ENCODE measurements around the gene CXCR6. TPM values are rescaled to one million over a fixed set of nuclear protein-coding genes. Genes with fewer than 3 reads are reported as not detected.

CXCR6 gene
- total RNA-seq, 2 donors from 2014 or later, result 0.96 to 1.2 TPM

DNA sequence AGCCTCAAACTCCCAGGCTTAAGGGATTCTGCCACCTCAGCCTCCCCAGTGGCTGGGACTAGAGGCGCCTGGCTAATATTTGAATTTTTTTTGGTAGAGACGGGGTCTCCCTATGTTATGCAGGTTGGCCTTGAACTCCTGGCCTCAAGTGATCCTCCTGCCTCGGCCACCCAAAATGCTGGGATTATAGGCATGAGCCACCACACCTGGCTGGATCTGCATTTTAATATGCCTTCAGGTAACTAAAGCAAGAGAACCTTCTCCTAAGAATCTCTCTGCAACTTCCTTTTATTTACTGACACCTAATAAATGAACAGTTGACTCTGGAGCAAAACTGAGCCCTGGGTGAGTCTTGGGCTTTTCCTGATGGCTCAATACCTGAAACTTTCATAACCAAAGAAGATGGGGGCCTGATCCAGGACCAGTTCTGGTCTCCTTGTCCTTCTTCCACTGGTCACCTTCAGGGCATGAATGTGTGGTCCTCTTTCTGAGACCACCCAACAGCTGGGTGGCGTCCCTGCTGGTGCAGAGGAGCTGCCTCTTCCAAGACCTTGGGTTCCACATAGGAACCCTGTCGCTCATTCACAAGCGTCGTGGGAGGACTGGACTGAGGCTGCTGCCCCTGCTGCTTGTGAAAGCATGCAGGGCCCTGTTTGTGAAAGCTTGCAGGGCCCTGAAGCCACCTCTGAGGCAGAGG, 28.8 kb upstream of the CXCR6 start:
- Histone ChIP-seq H3K4me1 (replicated peaks) (no peaks in the 10 kb centered on the region), H3K36me3 (no peaks in the 10 kb centered on the region), H3K27ac (no peak overlapping the region), H3K4me3 (no peak overlapping the region), H3K9me3 (no peaks in the 10 kb centered on the region), H3K27me3 (replicated peaks; ENCODE audit: insufficient read depth) (no peaks in the 10 kb centered on the region)
- intact Hi-C loops (cut with DNase I), result no loop called here
- TF ChIP-seq POLR2AphosphoS5 (IDR thresholded peaks at IDR 0.05), result no peak
- no peak for TF ChIP-seq POLR2A (IDR thresholded peaks at IDR 0.05)
- TF ChIP-seq, protein P1, sequence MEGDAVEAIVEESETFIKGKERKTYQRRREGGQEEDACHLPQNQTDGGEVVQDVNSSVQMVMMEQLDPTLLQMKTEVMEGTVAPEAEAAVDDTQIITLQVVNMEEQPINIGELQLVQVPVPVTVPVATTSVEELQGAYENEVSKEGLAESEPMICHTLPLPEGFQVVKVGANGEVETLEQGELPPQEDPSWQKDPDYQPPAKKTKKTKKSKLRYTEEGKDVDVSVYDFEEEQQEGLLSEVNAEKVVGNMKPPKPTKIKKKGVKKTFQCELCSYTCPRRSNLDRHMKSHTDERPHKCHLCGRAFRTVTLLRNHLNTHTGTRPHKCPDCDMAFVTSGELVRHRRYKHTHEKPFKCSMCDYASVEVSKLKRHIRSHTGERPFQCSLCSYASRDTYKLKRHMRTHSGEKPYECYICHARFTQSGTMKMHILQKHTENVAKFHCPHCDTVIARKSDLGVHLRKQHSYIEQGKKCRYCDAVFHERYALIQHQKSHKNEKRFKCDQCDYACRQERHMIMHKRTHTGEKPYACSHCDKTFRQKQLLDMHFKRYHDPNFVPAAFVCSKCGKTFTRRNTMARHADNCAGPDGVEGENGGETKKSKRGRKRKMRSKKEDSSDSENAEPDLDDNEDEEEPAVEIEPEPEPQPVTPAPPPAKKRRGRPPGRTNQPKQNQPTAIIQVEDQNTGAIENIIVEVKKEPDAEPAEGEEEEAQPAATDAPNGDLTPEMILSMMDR (IDR thresholded peaks at IDR 0.05), result no peak
- 96% methylated on average over 7 of the region's 7 CpGs for WGBS
- DNase-seq (ENCODE audit: low spot score), result no peak

DNA sequence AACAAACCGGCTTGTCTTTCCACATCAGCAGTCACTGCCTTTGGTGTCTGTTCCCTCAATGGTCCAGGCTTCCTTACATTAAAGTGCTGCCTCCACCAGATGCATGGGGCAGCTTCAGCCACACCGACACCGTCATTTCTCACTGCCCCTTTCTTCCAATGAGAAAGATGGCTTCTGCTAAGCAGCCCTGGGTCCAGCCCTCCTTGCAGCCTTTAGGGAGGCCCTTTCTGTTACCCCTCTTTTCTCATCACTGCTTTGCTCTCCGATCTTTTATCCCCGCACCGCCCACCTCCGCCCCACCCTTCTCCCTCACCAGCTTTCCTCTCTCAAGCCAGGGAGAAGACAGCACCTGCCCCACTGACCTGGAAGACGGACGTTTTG, 28.2 kb upstream of the CXCR6 start:
- Histone ChIP-seq H3K4me1 (replicated peaks) (no peaks in the 10 kb centered on the region), H3K27ac (no peak overlapping the region), H3K4me3 (no peak overlapping the region), H3K9me3 (no peaks in the 10 kb centered on the region), H3K36me3 (no peaks in the 10 kb centered on the region), H3K27me3 (replicated peaks; ENCODE audit: insufficient read depth) (no peaks in the 10 kb centered on the region)
- WGBS, result 93% methylated on average over 9 of the region's 9 CpGs
- TF ChIP-seq, protein P1 (IDR thresholded peaks at IDR 0.05), result no peak
- no peak for TF ChIP-seq POLR2AphosphoS5 (IDR thresholded peaks at IDR 0.05)
- TF ChIP-seq POLR2A (IDR thresholded peaks at IDR 0.05), result no peak
- no peak for DNase-seq (ENCODE audit: low spot score)
- intact Hi-C loops (cut with DNase I), result no loop called here

GRCh38 chr3:45915518-45916231, 27.6 kb upstream of the CXCR6 start:
- no peak for DNase-seq (ENCODE audit: low spot score)
- Histone ChIP-seq H3K9me3 (no peaks in the 10 kb centered on the region), H3K36me3 (no peaks in the 10 kb centered on the region), H3K27me3 (replicated peaks; ENCODE audit: insufficient read depth) (no peaks in the 10 kb centered on the region), H3K4me3 (no peak overlapping the region), H3K27ac (no peak overlapping the region), H3K4me1 (replicated peaks) (no peaks in the 10 kb centered on the region)
- TF ChIP-seq POLR2A (IDR thresholded peaks at IDR 0.05), result no peak
- TF ChIP-seq POLR2AphosphoS5 (IDR thresholded peaks at IDR 0.05), result no peak
- TF ChIP-seq, protein P1 (IDR thresholded peaks at IDR 0.05), result no peak
- WGBS, result 38% methylated on average over 13 of the region's 13 CpGs
- intact Hi-C loops (cut with DNase I), result no loop called here

- Histone ChIP-seq H3K4me1 (replicated peaks) (no peaks in the 10 kb centered on the region), H3K9me3 (no peaks in the 10 kb centered on the region), H3K36me3 (peaks cover 0 to 6% of the 10 kb centered on the region in 2 donors), H3K4me3 (no peak overlapping the region), H3K27ac (no peak overlapping the region), H3K27me3 (replicated peaks; ENCODE audit: insufficient read depth) (no peaks in the 10 kb centered on the region)
- WGBS, result 72% methylated on average over 6 of the region's 6 CpGs
- no peak for DNase-seq (ENCODE audit: low spot score)
- intact Hi-C loops (cut with DNase I), result no loop called here
- TF ChIP-seq POLR2AphosphoS5 (IDR thresholded peaks at IDR 0.05) (no peak), POLR2A (IDR thresholded peaks at IDR 0.05) (no peak)
- TF ChIP-seq, protein P1 (IDR thresholded peaks at IDR 0.05), result no peak
Measured at GRCh38 chr3:45917146-45917898, 25.9 kb upstream of the CXCR6 start.
